Measurements from ENCODE around the gene TYW1. TPM values are rescaled to one million over a fixed set of nuclear protein-coding genes. Genes with fewer than 3 reads are reported as not detected.
"Not testable (repeated sequence)": the region's sequence is repeated elsewhere in the genome, so short reads cannot be mapped to it uniquely, and the experiment has no call there.

Gene TYW1
- total and polyA plus RNA-seq, 2 of the 8 experiments (the other 6 are each of a cell fraction or from before 2014, with no cell fraction given): 8.8 to 16.2 TPM

GRCh38 chr7:67036432-67037395 is 40.1 kb downstream of the TYW1 start:
- H2BK20ac ChIP-seq (ENCODE audit: low read length); H3K14ac ChIP-seq (ENCODE audit: insufficient read length); H3K9ac ChIP-seq (replicated peaks in 1 of 4; ENCODE audit: extremely low read depth in 1 of 4, low read depth in 3 of 4, low read length in 3 of 4); POLR2A ChIA-PET (ENCODE audit: partially characterized antibody); H4K91ac ChIP-seq (replicated peaks; ENCODE audit: insufficient read length, low read length); H3K4me3 ChIP-seq (ENCODE audit: extremely low read depth in 1 of 4, insufficient read depth in 2 of 4, low read depth in 3 of 4, low read length in 4 of 4); H3K4me1 ChIP-seq (replicated peaks in 1 of 4; ENCODE audit: control insufficient read depth in 3 of 4, insufficient read depth in 4 of 4, low read length in 3 of 4); H3K36me3 ChIP-seq (ENCODE audit: control insufficient read depth in 2 of 4, insufficient read depth in 4 of 4, low read length in 3 of 4); H2BK12ac ChIP-seq (ENCODE audit: low read depth, low read length); CTCF ChIA-PET (ENCODE audit: partially characterized antibody); H4K8ac ChIP-seq (ENCODE audit: extremely low read depth, insufficient read depth, low read length); H2BK15ac ChIP-seq (ENCODE audit: low read length); H2BK5ac ChIP-seq (ENCODE audit: low read depth, low read length); H3K56ac ChIP-seq (replicated peaks; ENCODE audit: insufficient read length, low read depth, low read length); H3K79me2 ChIP-seq (ENCODE audit: control insufficient read depth in 1 of 2, insufficient read depth in 2 of 2, low read length in 2 of 2); H3K4ac ChIP-seq (replicated peaks; ENCODE audit: insufficient read length, low read depth, low read length); H3K23me2 ChIP-seq (ENCODE audit: low read depth, low read length); H2AK5ac ChIP-seq (ENCODE audit: low read depth, low read length); H3K18ac ChIP-seq (ENCODE audit: extremely low read depth, low read length); H3K23ac ChIP-seq (ENCODE audit: insufficient read length); FAIRE-seq; H3K79me1 ChIP-seq (ENCODE audit: low read depth, low read length); H3K27ac ChIP-seq (ENCODE audit: low read depth, low read length); DNase-seq (ENCODE audit: low read depth in 1 of 2, low spot score in 2 of 2); H3K27me3 ChIP-seq (replicated peaks in 1 of 4; ENCODE audit: control insufficient read depth in 3 of 4, extremely low read depth in 1 of 4, insufficient read depth in 3 of 4, low read length in 3 of 4); H2BK120ac ChIP-seq (replicated peaks; ENCODE audit: low read depth, low read length); H4K20me1 ChIP-seq (replicated peaks in 1 of 2; ENCODE audit: control insufficient read depth in 1 of 2, insufficient read depth in 2 of 2, low read length in 2 of 2); H3K9me3 ChIP-seq (ENCODE audit: insufficient read depth in 2 of 2, low read depth in 1 of 2, low read length in 1 of 2); H2AFZ ChIP-seq (ENCODE audit: low read length); H3K4me2 ChIP-seq (ENCODE audit: insufficient read depth in 1 of 2, low read depth in 2 of 2, low read length in 2 of 2); H4K5ac ChIP-seq (ENCODE audit: insufficient read length, low read depth, low read length): not testable (repeated sequence)
- WGBS, 2 experiments (ENCODE audit: extremely low coverage in 1 of 2, insufficient coverage in 1 of 2, insufficient read length in 1 of 2, insufficient replicate concordance in 2 of 2, low coverage in 1 of 2, low lambda C conversion rate in 2 of 2, missing lambda C conversion rate in 1 of 2): 91% methylated on average over 10 of the region's 10 CpGs; no CpG with 5 or more reads in 1 of the 2 experiments

Measured in H1 (cell line).